GM18517 (cell line): Measurements from ENCODE around the gene TRAK1.

ENCODE experiments used
- ATAC-seq: cut with Tn5 transposase; IDR thresholded peaks from one replicate; pipeline ENCODE4 v1.9.1; 2021; ENCODE audit warnings: mild to moderate bottlenecking, moderate library complexity; ENCODE audit not compliant: unreplicated experiment

TRAK1 gene

GRCh38 chr3:42198709-42199108 lies 107.6 kb downstream of the TRAK1 start:
- no peak for ATAC-seq

- ATAC-seq, result no peak
These were observed 111.2 kb downstream of the TRAK1 start for GRCh38 chr3:42202217-42202865.

GRCh38 chr3:42204867-42205599 lies 113.9 kb downstream of the TRAK1 start:
- no peak for ATAC-seq

- no peak for ATAC-seq
These were observed 114.8 kb downstream of the TRAK1 start for GRCh38 chr3:42205800-42206514.

- ATAC-seq, result no peak
These were observed 118.8 kb downstream of the TRAK1 start for GRCh38 chr3:42209917-42210316.

DNA sequence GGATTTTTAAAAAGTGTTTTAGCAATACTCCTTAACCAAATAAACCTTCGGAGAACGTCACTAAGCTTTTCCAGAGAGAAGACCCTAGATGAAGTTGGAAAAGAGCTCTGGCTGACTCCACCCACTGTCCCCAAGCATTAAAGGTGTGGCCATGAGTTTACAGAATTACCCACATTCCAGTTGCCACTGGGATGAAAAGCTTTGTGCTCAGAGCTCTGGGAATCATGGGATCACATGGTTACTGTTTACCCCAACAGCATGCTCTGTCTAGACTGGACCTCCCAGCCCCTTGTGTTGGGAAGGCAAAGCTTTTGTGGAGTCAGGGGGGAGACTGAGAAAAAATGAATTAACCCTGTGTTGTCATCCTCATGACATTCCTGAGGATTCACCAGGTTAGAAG lies 119.6 kb downstream of the TRAK1 start:
- no peak for ATAC-seq

DNA sequence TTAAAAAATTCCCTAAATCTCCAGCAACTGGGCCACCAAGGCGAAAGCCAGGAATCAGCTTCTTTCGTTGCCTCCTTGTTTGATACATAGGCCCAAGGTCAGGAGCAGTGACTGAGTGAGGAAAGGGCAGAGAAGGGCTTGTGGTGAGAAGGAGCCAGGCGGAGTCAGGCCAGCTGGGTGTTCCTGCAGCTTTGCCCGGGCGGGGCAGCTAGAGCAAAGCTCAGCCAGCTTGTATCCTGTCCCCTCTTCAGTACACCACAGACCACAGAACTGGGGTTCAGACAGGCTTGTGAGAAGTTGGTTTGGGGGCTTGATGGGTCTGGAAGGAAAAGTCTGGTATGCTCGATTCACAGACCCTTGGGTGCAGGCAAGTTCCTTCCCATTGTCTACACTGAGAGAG lies 122.3 kb downstream of the TRAK1 start:
- ATAC-seq, result no peak

GRCh38 chr3:42214064-42214463 lies 122.9 kb downstream of the TRAK1 start:
- ATAC-seq, result no peak

DNA sequence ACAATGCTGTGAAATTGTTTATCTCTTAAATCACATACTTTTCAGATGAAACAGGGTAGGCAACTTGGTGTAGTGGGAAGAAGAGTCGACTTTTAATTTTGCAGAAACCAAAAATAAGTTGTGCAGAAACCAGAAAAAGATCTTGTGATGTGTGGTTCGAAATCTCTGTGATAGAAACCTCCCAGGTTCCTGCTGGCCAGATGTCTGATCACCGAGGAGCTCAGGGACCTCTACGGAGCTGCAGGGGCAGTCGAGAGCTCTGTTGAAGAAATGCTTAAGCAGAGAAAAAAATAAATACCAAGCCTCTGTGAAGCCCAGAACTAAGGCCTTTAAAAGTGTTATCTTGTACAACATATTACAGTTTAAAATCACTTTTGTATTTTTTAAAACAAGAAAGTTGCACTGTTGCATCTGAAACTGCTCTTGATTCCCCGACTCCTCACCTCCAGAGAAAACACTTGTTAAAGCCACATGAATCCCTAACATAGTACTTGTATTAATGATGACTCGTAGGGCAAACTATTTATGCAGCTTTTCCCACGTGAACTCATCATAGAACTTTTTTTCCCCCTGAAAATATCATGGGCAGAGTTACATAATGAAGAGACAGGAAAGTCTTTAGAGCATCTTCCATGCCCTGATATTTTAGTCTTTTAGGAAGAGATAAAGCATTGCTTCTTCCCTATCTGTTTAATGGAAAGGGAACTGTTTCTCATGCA lies 123.6 kb downstream of the TRAK1 start:
- ATAC-seq, result no peak

GRCh38 chr3:42216302-42216701 lies 125.1 kb downstream of the TRAK1 start:
- peak; percentile 75 for ATAC-seq

GRCh38 chr3:42216931-42217333 lies 125.8 kb downstream of the TRAK1 start:
- no peak for ATAC-seq

DNA sequence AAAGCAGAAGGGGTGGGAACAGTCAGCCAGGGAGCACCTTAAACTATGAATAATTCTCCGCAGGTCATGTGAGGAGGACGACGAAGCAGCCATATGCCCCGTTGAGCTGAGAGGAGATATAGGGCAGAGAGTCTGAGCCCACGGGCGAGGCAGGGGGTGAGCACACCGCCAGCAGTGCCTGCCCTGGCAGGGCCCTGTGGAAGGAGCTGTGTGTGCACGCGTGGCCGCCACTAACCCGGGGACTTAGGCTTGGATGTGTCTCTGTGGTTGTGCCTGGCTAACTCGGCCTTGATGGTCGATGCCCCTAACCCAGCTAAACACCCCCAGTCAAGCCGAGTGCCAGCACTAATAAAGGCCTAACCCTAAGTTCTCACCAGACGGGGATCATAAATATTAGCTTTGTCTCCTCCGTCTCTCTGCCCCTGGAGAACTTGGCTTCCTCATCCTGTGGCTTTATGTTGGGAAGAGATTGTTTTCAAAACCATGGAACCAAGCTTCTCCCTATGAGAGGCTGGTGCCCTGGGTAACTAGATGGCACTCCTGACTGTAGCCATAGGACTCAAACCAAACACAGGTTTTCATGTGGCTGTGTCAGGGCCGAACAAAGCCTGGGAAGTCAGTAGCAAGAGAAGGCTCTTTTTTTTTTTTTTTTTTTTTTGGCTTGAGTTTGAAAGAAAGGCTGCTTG lies 129.4 kb downstream of the TRAK1 start:
- ATAC-seq, result no peak

DNA sequence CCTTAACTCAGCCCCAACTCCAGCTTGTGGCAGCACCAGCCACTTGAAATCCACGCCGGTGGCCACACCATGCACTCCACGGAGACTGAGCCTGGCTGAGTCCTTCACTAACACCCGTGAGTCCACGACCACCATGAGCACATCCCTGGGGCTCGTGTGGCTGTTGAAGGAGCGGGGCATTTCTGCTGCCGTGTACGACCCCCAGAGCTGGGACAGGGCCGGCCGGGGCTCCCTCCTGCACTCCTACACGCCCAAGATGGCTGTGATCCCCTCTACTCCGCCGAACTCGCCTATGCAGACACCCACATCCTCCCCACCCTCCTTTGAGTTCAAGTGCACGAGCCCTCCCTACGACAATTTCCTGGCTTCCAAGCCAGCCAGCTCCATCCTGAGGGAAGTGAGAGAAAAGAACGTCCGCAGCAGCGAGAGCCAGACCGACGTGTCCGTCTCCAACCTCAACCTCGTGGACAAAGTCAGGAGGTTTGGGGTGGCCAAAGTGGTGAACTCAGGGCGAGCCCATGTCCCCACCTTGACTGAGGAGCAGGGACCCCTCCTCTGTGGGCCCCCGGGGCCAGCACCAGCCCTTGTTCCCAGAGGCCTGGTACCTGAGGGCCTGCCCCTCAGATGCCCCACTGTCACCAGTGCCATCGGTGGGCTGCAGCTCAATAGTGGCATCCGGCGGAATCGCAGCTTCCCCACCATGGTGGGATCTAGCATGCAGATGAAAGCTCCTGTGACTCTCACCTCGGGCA lies 132.0 kb downstream of the TRAK1 start:
- no peak for ATAC-seq

DNA sequence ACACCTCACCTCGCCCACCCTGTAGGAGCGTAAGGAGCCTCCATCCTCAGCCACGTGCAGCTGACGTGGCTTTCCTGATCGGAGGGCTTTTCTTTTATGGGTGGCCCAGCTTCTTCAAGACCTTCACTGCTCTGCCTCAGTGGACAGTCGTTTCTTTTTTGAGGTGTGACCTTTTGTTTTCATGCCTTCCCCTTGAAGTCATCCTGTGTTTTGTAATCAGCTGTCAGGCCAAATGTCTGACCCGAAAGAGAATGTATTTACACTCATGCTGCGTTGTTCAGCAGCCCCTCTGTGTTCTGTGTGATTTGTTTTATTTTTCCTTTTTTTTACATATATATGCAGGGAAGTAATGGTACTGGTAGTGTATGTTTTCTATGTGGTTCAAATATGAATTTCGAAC lies 133.0 kb downstream of the TRAK1 start:
- ATAC-seq, result no peak

DNA sequence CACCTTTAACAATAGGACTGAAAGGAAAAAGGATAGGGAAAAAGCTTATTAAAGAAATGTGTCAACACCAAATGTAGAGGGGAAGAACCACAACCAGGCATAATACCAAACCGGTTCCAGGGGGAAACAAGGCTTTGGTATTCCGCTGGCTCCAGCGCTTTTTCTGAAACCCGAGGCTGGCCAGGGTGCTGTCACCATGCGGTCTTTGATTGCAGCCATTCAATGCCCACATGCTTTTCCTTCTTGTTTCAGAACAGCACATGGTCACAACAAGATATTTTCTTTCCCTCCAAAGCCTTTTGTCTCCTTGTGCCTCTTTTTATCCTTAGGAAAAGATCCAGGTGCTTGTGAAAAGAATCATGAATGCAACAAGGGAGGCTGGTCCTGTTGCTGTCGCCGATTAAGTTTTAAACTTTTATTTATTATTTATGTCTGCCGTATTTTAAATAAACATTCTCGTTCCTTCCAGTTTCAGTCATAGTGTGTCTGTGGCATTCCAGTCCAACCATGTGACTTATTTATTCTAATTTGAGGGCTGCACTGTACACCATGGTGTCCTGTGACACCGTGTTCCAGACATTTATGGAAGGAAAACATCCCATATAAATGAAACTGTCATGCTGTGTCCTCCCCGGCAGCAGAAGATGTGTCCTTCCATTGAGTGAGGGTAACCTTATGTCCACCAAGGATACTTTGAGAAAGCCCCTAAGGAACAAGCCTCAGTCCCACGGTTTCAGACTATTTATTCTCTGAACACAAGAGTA lies 133.7 kb downstream of the TRAK1 start:
- ATAC-seq, result no peak

DNA sequence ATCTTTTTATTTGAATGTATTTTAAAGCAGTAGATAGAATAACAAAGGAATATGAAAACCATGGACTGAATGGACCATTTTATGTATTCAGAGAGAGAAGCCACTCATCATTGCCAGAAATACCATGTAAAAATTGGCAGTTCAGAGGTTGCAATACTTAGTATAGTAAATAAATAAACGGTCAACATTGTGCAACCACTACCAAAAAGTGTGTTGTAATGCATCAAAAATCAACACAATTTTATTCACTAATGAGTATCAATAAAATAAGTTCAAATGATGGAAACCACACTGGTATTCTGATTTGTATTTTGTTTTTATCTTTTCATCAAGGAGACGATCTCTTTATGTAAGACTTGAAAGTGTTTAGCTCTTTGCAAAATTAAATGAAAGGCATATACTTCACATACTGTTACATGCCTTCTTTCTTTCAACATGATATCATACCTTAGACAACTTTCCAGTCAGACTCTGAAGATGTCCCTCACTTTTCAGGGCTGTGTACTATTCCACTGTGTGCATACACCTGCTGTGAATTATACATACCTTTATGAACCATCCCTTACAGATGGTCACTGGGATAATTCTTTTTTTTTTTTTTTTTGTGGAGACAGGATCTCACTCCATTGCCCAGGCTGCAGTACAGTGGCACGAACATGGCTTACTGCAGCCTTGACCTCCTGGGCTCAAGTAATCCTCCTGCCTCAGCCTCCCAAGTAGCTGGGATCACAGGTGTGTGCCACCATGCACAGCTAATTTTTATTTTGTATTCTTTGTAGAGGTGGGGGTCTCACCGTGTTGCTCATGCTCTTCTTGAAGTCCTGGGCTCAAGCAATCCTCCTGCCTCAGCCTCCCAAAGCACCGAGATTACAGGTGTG lies 134.6 kb downstream of the TRAK1 start:
- no peak for ATAC-seq

GRCh38 chr3:42226470-42227425 lies 135.6 kb downstream of the TRAK1 start:
- no peak for ATAC-seq
